HCT116 (cell line): ENCODE measurements around the gene TBX2.

ENCODE experiments used
- CEBPB ChIP-seq: IDR thresholded peaks from 2 replicates; pipeline ENCODE4 v1.6.1; 2012; ENCODE audit warnings: low read depth
- CTCF ChIP-seq, 3 experiments: fragments of 200-600 bp in 1 of 3; sonication (generic) in 1 of 3; IDR thresholded peaks in 2 of 3; conservative IDR thresholded peaks in 1 of 3; 2 replicates each; pipeline ENCODE4 v1.5.1; 2012 to 2017; ENCODE audit warnings: low read depth in 2 of 3, low read length in 2 of 3, antibody characterized with exemption in 1 of 3, borderline replicate concordance in 1 of 3, control low read depth in 1 of 3, mild to moderate bottlenecking in 1 of 3, mixed read lengths in 1 of 3, mixed run types in 1 of 3, moderate library complexity in 1 of 3; ENCODE audit not compliant: insufficient read depth in 1 of 3
- EGR1 ChIP-seq: IDR thresholded peaks from 2 replicates; pipeline ENCODE4 v1.6.1; 2012; ENCODE audit warnings: low read depth
- EZH2 ChIP-seq: fragments of 200-600 bp; sonication (generic); IDR thresholded peaks from 2 replicates; pipeline ENCODE4 v1.6.1; 2017; ENCODE audit warnings: antibody characterized with exemption, mixed run types
- EZH2phosphoT487 ChIP-seq: fragments of 200-600 bp; IDR thresholded peaks from 2 replicates; pipeline ENCODE4 v1.6.1; 2018; ENCODE audit warnings: antibody characterized with exemption, borderline replicate concordance
- FOSL1 ChIP-seq: IDR thresholded peaks from 2 replicates; pipeline ENCODE4 v1.6.1; 2012; ENCODE audit warnings: low read depth
- JUND ChIP-seq: IDR thresholded peaks from 2 replicates; pipeline ENCODE4 v1.6.1; 2012
- MAX ChIP-seq: IDR thresholded peaks from 2 replicates; pipeline ENCODE4 v1.6.1; 2012
- POLR2A ChIP-seq: IDR thresholded peaks from 2 replicates; pipeline ENCODE4 v1.7.0; 2011; ENCODE audit warnings: borderline replicate concordance; ENCODE audit not compliant: insufficient read depth, insufficient read length; ENCODE audit errors: extremely low read depth
- POLR2AphosphoS5 ChIP-seq: IDR thresholded peaks from 2 replicates; pipeline ENCODE4 v1.6.1; 2011; ENCODE audit warnings: mild to moderate bottlenecking, low read depth, low read length, moderate library complexity
- SP1 ChIP-seq: IDR thresholded peaks from 2 replicates; pipeline ENCODE4 v1.6.1; 2012; ENCODE audit warnings: low read depth
- TCF7L2 ChIP-seq: IDR thresholded peaks from 2 replicates; pipeline ENCODE4 v1.7.0; 2011; ENCODE audit warnings: borderline replicate concordance, inconsistent platforms; ENCODE audit not compliant: insufficient read depth, insufficient read length; ENCODE audit errors: extremely low read depth
- YY1 ChIP-seq: IDR thresholded peaks from 2 replicates; pipeline ENCODE4 v1.6.1; 2011; ENCODE audit warnings: low read length, low read depth, moderate library complexity, mild to moderate bottlenecking; ENCODE audit not compliant: insufficient replicate concordance; ENCODE audit errors: extremely low read depth
- ZBTB33 ChIP-seq: IDR thresholded peaks from 2 replicates; pipeline ENCODE4 v1.6.1; 2011; ENCODE audit warnings: mild to moderate bottlenecking, low read length, moderate library complexity; ENCODE audit not compliant: insufficient replicate concordance; ENCODE audit errors: extremely low read depth

- TF ChIP-seq POLR2AphosphoS5, result no peak
- TF ChIP-seq EGR1, result no peak
- TF ChIP-seq CTCF (IDR thresholded peaks at IDR 0.05 in 2 of 3, conservative IDR thresholded peaks at IDR 0.05 in 1 of 3; ENCODE audit: borderline replicate concordance in 1 of 3, insufficient read depth in 1 of 3, low read depth in 2 of 3, low read length in 2 of 3), result no peak
- TF ChIP-seq TCF7L2, result no peak
- no peak for TF ChIP-seq POLR2A
- no peak for TF ChIP-seq MAX
- TF ChIP-seq CEBPB, result no peak
- no peak for TF ChIP-seq EZH2
- no peak for TF ChIP-seq ZBTB33
- TF ChIP-seq JUND, result no peak
- no peak for TF ChIP-seq EZH2phosphoT487
- TF ChIP-seq FOSL1, result no peak
- TF ChIP-seq YY1, result no peak
- TF ChIP-seq SP1, result no peak
Observed at GRCh38 chr17:61411011-61411260, 11.3 kb downstream of the TBX2 start.
